Chondrocyte (in vitro differentiated cells): ENCODE data around the gene ZNF653. TPM values are rescaled to one million over a fixed set of nuclear protein-coding genes. Genes with fewer than 3 reads are reported as not detected.

Source experiments
- DNase-seq: peaks from one replicate; pipeline ENCODE4 v3.0.0; 2021; ENCODE audit warnings: mixed read lengths, low spot score
- H3K27ac Mint-ChIP-seq: one replicate; pipeline ENCODE4 v1.8.0; 2021; ENCODE audit warnings: mild to moderate bottlenecking, moderate library complexity, mixed read lengths; ENCODE audit not compliant: unreplicated experiment
- H3K27me3 Mint-ChIP-seq: 2 replicates; pipeline ENCODE4 v1.8.0; 2021; ENCODE audit warnings: low read depth, mixed read lengths
- H3K36me3 Mint-ChIP-seq: 2 replicates; pipeline ENCODE4 v1.8.0; 2021; ENCODE audit warnings: low read depth, mixed read lengths
- H3K4me1 Mint-ChIP-seq: 2 replicates; pipeline ENCODE4 v1.8.0; 2021; ENCODE audit warnings: low read depth, mild to moderate bottlenecking, mixed read lengths
- H3K4me3 Mint-ChIP-seq: one replicate; pipeline ENCODE4 v1.8.0; 2021; ENCODE audit warnings: mild to moderate bottlenecking, moderate library complexity, mixed read lengths; ENCODE audit not compliant: unreplicated experiment
- H3K9me3 Mint-ChIP-seq: 2 replicates; pipeline ENCODE4 v1.8.0; 2021; ENCODE audit warnings: low read depth, mixed read lengths
- CTCF ChIP-seq: fragments of 200-600 bp; sonication (generic); IDR thresholded peaks from 2 replicates; pipeline ENCODE4 v1.5.0; 2021; ENCODE audit warnings: antibody characterized with exemption, mild to moderate bottlenecking, moderate library complexity
- total RNA-seq: library from RNA; stranded (reverse); gene quantifications from 3 replicates; pipeline ENCODE4 v1.2.1, GENCODE V29; 2021

ZNF653 gene
- total RNA-seq, 1 donor from 2014 or later: 8.2 TPM

- Mint-ChIP-seq H3K9me3 (no peaks in the 10 kb centered on the region), H3K4me1 (peaks cover 28% of the 10 kb centered on the region), H3K27ac (peak overlapping the region; percentile 89), H3K4me3 (peak overlapping the region; percentile 78), H3K36me3 (peaks cover 5% of the 10 kb centered on the region), H3K27me3 (no peaks in the 10 kb centered on the region)
- no peak for DNase-seq
- TF ChIP-seq CTCF: no peak
Observed at GRCh38 chr19:11539495-11540365, 34.1 kb upstream of the ZNF653 start.

- H3K27ac Mint-ChIP-seq: peak within 1 kb of the TSS; percentile 89
- H3K4me1 Mint-ChIP-seq: peaks cover 31% of the 10 kb centered on the region
- H3K9me3 Mint-ChIP-seq: no peaks in the 10 kb centered on the region
- H3K27me3 Mint-ChIP-seq: no peaks in the 10 kb centered on the region
- TF ChIP-seq CTCF: no peak
- no peaks in the 10 kb centered on the region for H3K36me3 Mint-ChIP-seq
- no peak for DNase-seq
- peak within 1 kb of the TSS; percentile 78 for H3K4me3 Mint-ChIP-seq
Observed at GRCh38 chr19:11538232-11539036, 32.8 kb upstream of the ZNF653 start, which contains the start of gene CNN1. Gene CNN1, plus strand, starts transcription at chr19:11538851. Its CDS starts 77 bp downstream, at chr19:11538928.

GRCh38 chr19:11535792-11536595 lies 30.4 kb upstream of the ZNF653 start:
- H3K36me3 Mint-ChIP-seq: no peaks in the 10 kb centered on the region

GRCh38 chr19:11534948-11535347 lies 29.3 kb upstream of the ZNF653 start:
- Mint-ChIP-seq H3K27ac (peak overlapping the region; percentile 39), H3K4me1 (peaks cover 34% of the 10 kb centered on the region), H3K36me3 (no peaks in the 10 kb centered on the region), H3K9me3 (no peaks in the 10 kb centered on the region), H3K4me3 (no peak overlapping the region), H3K27me3 (no peaks in the 10 kb centered on the region)
- no peak for DNase-seq
- TF ChIP-seq CTCF: no peak

More at GRCh38 chr19:11535792-11536595, 30.4 kb upstream of the ZNF653 start:
- H3K27ac Mint-ChIP-seq: peak overlapping the region; percentile 95
- peak overlapping the region; percentile 62 for H3K4me3 Mint-ChIP-seq
- DNase-seq: no peak
- no peaks in the 10 kb centered on the region for H3K27me3 Mint-ChIP-seq
- H3K9me3 Mint-ChIP-seq: no peaks in the 10 kb centered on the region
- peak; percentile 96 for TF ChIP-seq CTCF
- H3K4me1 Mint-ChIP-seq: peaks cover 41% of the 10 kb centered on the region
